ENCODE results near the gene HS2ST1. TPM values are rescaled to one million over a fixed set of nuclear protein-coding genes. Genes with fewer than 3 reads are reported as not detected.

Gene HS2ST1
- total RNA-seq, 1 experiment from 2014 or later, result 30.1 TPM

DNA sequence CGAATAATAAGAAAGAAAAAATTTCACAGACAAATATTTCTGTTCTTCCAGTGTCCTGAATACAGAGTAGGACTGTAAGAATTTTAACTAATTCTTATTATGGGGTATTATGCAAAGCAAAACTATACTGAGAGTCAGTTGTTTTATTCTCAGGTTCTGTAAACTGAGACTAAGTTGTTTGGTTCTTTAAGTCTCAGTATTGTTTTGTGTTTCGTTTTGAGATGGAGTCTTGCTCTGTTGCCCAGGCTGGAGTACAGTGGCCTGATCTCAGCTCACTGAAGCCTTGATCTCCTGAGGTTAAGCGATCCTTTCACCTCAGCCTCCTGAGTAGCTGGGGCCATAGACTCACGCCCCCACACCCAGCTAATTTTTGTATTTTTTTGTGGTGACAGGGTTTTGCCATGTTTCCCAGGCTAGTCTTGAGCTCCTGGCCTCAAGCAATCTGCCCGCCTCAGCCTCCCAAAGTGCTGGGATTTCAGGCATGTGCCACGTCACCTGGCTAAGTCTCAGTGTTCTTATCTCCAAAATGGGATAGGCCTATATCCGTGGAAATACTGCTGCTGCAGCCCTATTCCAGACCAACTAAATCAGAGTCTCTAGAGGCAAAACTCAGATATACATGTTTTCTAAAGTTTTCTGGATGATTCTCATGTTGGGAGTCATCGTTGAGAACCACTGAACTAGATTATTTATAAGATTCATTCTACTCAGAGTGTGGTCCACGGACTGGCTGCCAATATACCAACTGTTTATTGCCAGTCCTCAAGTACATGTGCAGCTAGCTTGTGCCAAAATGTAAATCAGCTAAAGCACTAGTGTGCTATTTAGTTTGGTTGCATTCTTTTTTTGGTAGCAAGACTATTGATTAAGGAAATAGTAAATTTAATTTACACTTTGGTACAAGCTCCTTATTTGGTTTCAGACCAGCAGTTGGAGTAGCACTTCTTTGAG, 116.6 kb downstream of the HS2ST1 start (continued):
- TF ChIP-seq, protein P1, sequence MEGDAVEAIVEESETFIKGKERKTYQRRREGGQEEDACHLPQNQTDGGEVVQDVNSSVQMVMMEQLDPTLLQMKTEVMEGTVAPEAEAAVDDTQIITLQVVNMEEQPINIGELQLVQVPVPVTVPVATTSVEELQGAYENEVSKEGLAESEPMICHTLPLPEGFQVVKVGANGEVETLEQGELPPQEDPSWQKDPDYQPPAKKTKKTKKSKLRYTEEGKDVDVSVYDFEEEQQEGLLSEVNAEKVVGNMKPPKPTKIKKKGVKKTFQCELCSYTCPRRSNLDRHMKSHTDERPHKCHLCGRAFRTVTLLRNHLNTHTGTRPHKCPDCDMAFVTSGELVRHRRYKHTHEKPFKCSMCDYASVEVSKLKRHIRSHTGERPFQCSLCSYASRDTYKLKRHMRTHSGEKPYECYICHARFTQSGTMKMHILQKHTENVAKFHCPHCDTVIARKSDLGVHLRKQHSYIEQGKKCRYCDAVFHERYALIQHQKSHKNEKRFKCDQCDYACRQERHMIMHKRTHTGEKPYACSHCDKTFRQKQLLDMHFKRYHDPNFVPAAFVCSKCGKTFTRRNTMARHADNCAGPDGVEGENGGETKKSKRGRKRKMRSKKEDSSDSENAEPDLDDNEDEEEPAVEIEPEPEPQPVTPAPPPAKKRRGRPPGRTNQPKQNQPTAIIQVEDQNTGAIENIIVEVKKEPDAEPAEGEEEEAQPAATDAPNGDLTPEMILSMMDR (IDR thresholded peaks at IDR 0.05 in 2 of 3, conservative IDR thresholded peaks at IDR 0.05 in 1 of 3; ENCODE audit: borderline replicate concordance in 1 of 3, insufficient read depth in 1 of 3, low read depth in 2 of 3, low read length in 2 of 3), result no peak
- TF ChIP-seq JUND (IDR thresholded peaks at IDR 0.05) (no peak), YY1 (IDR thresholded peaks at IDR 0.05; ENCODE audit: extremely low read depth, insufficient replicate concordance, low read depth, low read length) (no peak), TCF7L2 (IDR thresholded peaks at IDR 0.05; ENCODE audit: borderline replicate concordance, extremely low read depth, insufficient read depth, insufficient read length) (no peak), SRF (IDR thresholded peaks at IDR 0.05; ENCODE audit: low read depth) (no peak)
- TF ChIP-seq, protein P2, sequence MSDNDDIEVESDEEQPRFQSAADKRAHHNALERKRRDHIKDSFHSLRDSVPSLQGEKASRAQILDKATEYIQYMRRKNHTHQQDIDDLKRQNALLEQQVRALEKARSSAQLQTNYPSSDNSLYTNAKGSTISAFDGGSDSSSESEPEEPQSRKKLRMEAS (IDR thresholded peaks at IDR 0.05), result no peak

DNA sequence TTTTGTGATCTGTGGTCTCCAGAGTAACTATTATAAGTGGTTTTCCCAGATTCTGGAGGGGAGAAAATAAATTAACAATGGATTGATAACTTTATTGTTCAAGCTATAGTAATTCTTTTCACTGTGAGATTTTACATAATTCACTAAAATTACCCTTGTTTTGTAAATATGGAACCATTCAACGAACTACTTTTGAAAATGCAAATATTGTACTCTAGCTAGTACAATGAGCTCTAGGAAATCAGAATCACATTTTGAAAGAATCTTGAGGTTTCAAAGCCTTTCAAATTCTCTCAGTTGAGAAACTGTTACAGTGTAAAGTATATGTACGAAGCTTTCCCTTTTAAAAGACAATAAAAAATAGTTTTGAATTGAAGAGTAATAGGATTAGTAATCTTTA, 119.9 kb downstream of the HS2ST1 start:
- ATAC-seq (no peak), DNase-seq (ENCODE audit: low read depth, low spot score) (no peak)
- H3K4me1 ChIP-seq (ENCODE audit: control insufficient read depth in 1 of 2, insufficient read depth in 2 of 2, low read length in 2 of 2), result no peaks in the 10 kb centered on the region
- no peak overlapping the region for H3K4me3 ChIP-seq (replicated peaks in 1 of 2; ENCODE audit: low read depth in 1 of 2, low read length in 2 of 2)
- H3K27ac ChIP-seq (ENCODE audit: low read depth, low read length), result no peak overlapping the region
- H3K36me3 ChIP-seq (ENCODE audit: control insufficient read depth in 1 of 2, insufficient read depth in 2 of 2, low read length in 2 of 2), result no peaks in the 10 kb centered on the region
- no peak overlapping the region for H3K9ac ChIP-seq (ENCODE audit: low read length)
- RAD21 ChIA-PET (ENCODE audit: low non-redundant PET in 1 of 2, low total read pairs in 2 of 2, uncharacterized antibody in 2 of 2, unreplicated experiment in 2 of 2), result no interaction called here
- TF ChIP-seq RAD21 (IDR thresholded peaks at IDR 0.05; ENCODE audit: low read depth) (no peak), SIN3A (IDR thresholded peaks at IDR 0.05; ENCODE audit: low read depth) (no peak), CEBPB (IDR thresholded peaks at IDR 0.05; ENCODE audit: low read depth) (no peak), POLR2AphosphoS5 (IDR thresholded peaks at IDR 0.05; ENCODE audit: low read depth, low read length) (no peak), JUND (IDR thresholded peaks at IDR 0.05) (no peak), EGR1 (IDR thresholded peaks at IDR 0.05; ENCODE audit: low read depth) (no peak)
- CTCF ChIA-PET, result interaction anchor here (1.1 to 1.4 kb wide), 2 partner anchors 11 to 201 kb away, joined by 3 read pairs; no protein-coding TSS in a partner anchor
- H3K4me2 ChIP-seq (ENCODE audit: low read length), result no peak overlapping the region
- H3K9me3 ChIP-seq (ENCODE audit: control insufficient read depth in 1 of 2, insufficient read depth in 1 of 2, low read depth in 1 of 2, low read length in 2 of 2), result no peaks in the 10 kb centered on the region
- intact Hi-C loops (cut with micrococcal nuclease), result no loop called here
- no peaks in the 10 kb centered on the region for H4K20me1 ChIP-seq (ENCODE audit: insufficient read depth)
- no peak overlapping the region for H2AFZ ChIP-seq (ENCODE audit: low read depth, low read length, poor library complexity, severe bottlenecking)
- H3K27me3 ChIP-seq (ENCODE audit: insufficient read depth, low read length), result no peaks in the 10 kb centered on the region
- BruUV-seq (replicated peaks), result no TSS peak
- H3K9me2 ChIP-seq (ENCODE audit: insufficient read depth), result 0 out of 2 replicates have a peak, but pooled peaks cover 4% of the 10 kb centered on the region
- H3K79me2 ChIP-seq (ENCODE audit: insufficient read depth, low read length), result no peaks in the 10 kb centered on the region; the same call in 1 of the 2 replicates
- POLR2A ChIA-PET, result no interaction called here

Measured in HCT116 (cell line).